H1 (cell line): Measurements from ENCODE around the gene ATP5F1C. TPM values are rescaled to one million over a fixed set of nuclear protein-coding genes. Genes with fewer than 3 reads are reported as not detected.

Experiments used
- RNF2 ChIP-seq: fragments of 200-900, 300-1000 bp; sonication (generic); IDR thresholded peaks from 2 replicates; pipeline ENCODE4 v1.7.1; 2016; ENCODE audit warnings: borderline replicate concordance, low read depth, mild to moderate bottlenecking, antibody characterized with exemption, low read length; ENCODE audit not compliant: poor library complexity, severe bottlenecking; ENCODE audit errors: missing control alignments
- SAP30 ChIP-seq: fragments of 300-600 bp; sonication (generic); IDR thresholded peaks from 2 replicates; pipeline ENCODE4 v1.7.1; 2012; ENCODE audit warnings: low read length, moderate library complexity, mild to moderate bottlenecking, inconsistent platforms; ENCODE audit not compliant: insufficient read depth, insufficient replicate concordance
- SIX5 ChIP-seq: IDR thresholded peaks from 2 replicates; pipeline ENCODE4 v1.6.1; 2011; ENCODE audit warnings: mild to moderate bottlenecking, low read depth, low read length
- SP2 ChIP-seq: IDR thresholded peaks from 2 replicates; pipeline ENCODE4 v1.6.1; 2012; ENCODE audit warnings: mild to moderate bottlenecking, low read length, inconsistent platforms
- polyA plus RNA-seq, 7 experiments: library from polyadenylated mRNA; depleted of rRNA in 3 of 7; stranded (reverse) in 5 of 7; unstranded in 2 of 7; fragments of >200 nt in 5 of 7; fragments of 200-250 nt in 2 of 7; gene quantifications; 1 replicate in 5 of 7; 2 replicates in 1 of 7; 4 replicates in 1 of 7; pipeline versions ENCODE4 v1.2.1 to v1.2.3, GENCODE V29; 2011 to 2013; ENCODE audit warnings: missing spikeins in 2 of 7, mixed read lengths in 2 of 7
- total RNA-seq: library from RNA; stranded (reverse); fragmentation: NEBNext Ultra II Directional; extraction: Animal tissue kit (Norgen Biotek cat#: 25700); gene quantifications from 2 replicates; pipeline ENCODE4 v1.2.1, GENCODE V29; 2021
- TF ChIP-seq, protein P1 (sequence below): IDR thresholded peaks from 2 replicates; pipeline ENCODE4 v1.6.1; 2011; ENCODE audit warnings: low read length, improper control_type of control experiment
- TF ChIP-seq, protein P2 (sequence below), 3 experiments: IDR thresholded peaks; 1 replicate in 2 of 3; 2 replicates in 1 of 3; pipeline versions ENCODE4 v1.5.1 to v1.6.1; 2011; ENCODE audit warnings: low read length in 3 of 3, mild to moderate bottlenecking in 3 of 3, inconsistent platforms in 2 of 3, low read depth in 1 of 3, moderate library complexity in 1 of 3; ENCODE audit not compliant: insufficient read depth in 1 of 3; ENCODE audit errors: control extremely low read depth in 1 of 3

Gene ATP5F1C
- total and polyA plus RNA-seq, 2 of the 8 experiments (the other 6 are each of a cell fraction or from before 2014, with no cell fraction given) = 221 to 265 TPM

DNA sequence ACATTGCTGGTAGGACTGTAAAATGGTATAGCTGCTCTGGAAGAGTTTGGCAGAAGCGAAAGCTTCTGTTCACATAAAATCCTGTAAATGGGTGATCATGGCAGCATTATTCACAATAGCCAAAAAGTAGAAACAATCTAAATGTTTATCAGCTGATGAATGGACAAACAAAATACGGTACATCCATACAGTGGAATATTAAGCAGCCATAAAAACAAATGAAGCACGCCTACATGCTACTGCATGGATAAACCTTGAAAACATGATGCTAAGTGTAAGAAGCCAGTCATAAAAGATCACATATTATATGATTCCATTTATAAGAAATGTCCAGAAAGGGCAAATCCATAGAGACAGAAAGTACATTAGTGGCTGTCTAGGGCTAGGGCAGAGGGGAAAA is 32.9 kb upstream of the ATP5F1C start (continued):
- TF ChIP-seq SIX5 (no peak), SAP30 (no peak), RNF2 (no peak), SP2 (no peak)
- TF ChIP-seq, protein P1, sequence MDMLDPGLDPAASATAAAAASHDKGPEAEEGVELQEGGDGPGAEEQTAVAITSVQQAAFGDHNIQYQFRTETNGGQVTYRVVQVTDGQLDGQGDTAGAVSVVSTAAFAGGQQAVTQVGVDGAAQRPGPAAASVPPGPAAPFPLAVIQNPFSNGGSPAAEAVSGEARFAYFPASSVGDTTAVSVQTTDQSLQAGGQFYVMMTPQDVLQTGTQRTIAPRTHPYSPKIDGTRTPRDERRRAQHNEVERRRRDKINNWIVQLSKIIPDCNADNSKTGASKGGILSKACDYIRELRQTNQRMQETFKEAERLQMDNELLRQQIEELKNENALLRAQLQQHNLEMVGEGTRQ = no peak
- TF ChIP-seq, protein P2, sequence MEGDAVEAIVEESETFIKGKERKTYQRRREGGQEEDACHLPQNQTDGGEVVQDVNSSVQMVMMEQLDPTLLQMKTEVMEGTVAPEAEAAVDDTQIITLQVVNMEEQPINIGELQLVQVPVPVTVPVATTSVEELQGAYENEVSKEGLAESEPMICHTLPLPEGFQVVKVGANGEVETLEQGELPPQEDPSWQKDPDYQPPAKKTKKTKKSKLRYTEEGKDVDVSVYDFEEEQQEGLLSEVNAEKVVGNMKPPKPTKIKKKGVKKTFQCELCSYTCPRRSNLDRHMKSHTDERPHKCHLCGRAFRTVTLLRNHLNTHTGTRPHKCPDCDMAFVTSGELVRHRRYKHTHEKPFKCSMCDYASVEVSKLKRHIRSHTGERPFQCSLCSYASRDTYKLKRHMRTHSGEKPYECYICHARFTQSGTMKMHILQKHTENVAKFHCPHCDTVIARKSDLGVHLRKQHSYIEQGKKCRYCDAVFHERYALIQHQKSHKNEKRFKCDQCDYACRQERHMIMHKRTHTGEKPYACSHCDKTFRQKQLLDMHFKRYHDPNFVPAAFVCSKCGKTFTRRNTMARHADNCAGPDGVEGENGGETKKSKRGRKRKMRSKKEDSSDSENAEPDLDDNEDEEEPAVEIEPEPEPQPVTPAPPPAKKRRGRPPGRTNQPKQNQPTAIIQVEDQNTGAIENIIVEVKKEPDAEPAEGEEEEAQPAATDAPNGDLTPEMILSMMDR (IDR thresholded peaks at IDR 0.05; ENCODE audit: control extremely low read depth in 1 of 3, insufficient read depth in 1 of 3, low read depth in 1 of 3, low read length in 3 of 3) = no peak
- TF ChIP-seq, all 59 proteins: peak for 0
